ENCODE measurements around the gene WIPF2.

DNA sequence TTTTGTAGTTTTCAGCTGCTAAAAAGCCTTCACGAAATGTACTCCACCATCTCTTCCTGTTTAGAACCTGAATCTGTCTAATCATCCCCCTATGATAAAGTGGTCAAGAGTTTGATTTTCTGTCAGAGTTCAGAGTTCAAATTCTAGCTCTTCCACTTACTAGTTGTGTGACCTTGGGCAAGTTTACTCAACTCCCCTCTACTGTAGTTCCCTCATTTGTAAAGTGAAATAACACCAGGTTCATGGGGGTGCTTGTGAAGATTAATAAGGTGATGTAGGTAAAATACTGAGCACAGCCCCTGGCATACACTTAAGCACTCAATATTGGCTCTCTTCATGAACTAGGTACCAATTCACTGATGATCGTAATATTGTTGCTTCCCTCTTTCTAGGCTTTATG lies 67.4 kb downstream of the WIPF2 start:
- TF ChIP-seq RAD21 (conservative IDR thresholded peaks at IDR 0.05 in 1 of 2, IDR thresholded peaks at IDR 0.05 in 1 of 2) (no peak), MYC (IDR thresholded peaks at IDR 0.05; ENCODE audit: borderline replicate concordance, low read length) (no peak), CEBPB (IDR thresholded peaks at IDR 0.05) (no peak)
